K562 (cell line): ENCODE data around the gene VSIG4. TPM values are rescaled to one million over a fixed set of nuclear protein-coding genes. Genes with fewer than 3 reads are reported as not detected.

ENCODE experiments used
- ATAC-seq: fragments of 200-7000 bp; cut with Tn5 transposase; 3 replicates; pipeline ENCODE4 v1.9.1; 2020; ENCODE audit warnings: moderate library complexity
- BruUV-seq: library from RNA; stranded (reverse); fragments of 400-500 nt; replicated peaks from 2 replicates; lab custom pipeline; 2021; lab: Mats Ljungman, UMichigan
- CTCF ChIA-PET: fragments of 300-600 bp; formaldehyde crosslinking; extraction: SDS; loops from one replicate; lab custom pipeline; 2021; ENCODE audit warnings: low intra/inter-chr PET ratio; lab: Yijun Ruan, JAX
- POLR2A ChIA-PET: fragments of 300-600, 350-650 bp; sonication (Branson Sonifier 250); formaldehyde crosslinking; extraction: SDS; loops from one replicate; lab custom pipeline; 2021; ENCODE audit warnings: antibody characterized with exemption, inconsistent platforms; lab: Yijun Ruan, JAX
- DNase-seq, 4 experiments: peaks; one replicate each; pipeline versions ENCODE4 v3.0.0 to v3.0.0-alpha.2; 2011 to 2018; ENCODE audit warnings: low spot score in 3 of 4, mixed read lengths in 3 of 4; ENCODE audit errors: extremely low read depth in 1 of 4
- FAIRE-seq: peaks from 2 replicates; lab custom pipeline; 2011; peaks lifted over from hg19 to GRCh38; lab: Jason Lieb, UNC
- H2AFZ ChIP-seq: 2 replicates; pipeline ENCODE4 v1.6.0; 2011; ENCODE audit warnings: low read depth, low read length, control low read depth, inconsistent platforms
- H3K27ac ChIP-seq: fragments of 200-600 bp; 3 replicates; pipeline ENCODE4 v1.8.0; 2011; ENCODE audit warnings: low read depth, mild to moderate bottlenecking, control low read depth, inconsistent platforms, low read length, moderate library complexity, mixed read lengths; ENCODE audit errors: extremely low read depth
- H3K27me3 ChIP-seq, 2 experiments: fragments of 300-600 bp in 1 of 2; 2 replicates in 1 of 2; 3 replicates in 1 of 2; pipeline versions ENCODE4 v1.6.0 to v1.8.0; 2011; ENCODE audit warnings: inconsistent platforms in 2 of 2, low read length in 2 of 2, mild to moderate bottlenecking in 1 of 2, mixed read lengths in 1 of 2, moderate library complexity in 1 of 2; ENCODE audit not compliant: control insufficient read depth in 2 of 2, insufficient read depth in 2 of 2
- H3K36me3 ChIP-seq: fragments of 300-600 bp; 3 replicates; pipeline ENCODE4 v1.8.0; 2011; ENCODE audit warnings: mild to moderate bottlenecking, low read length, inconsistent platforms; ENCODE audit not compliant: control insufficient read depth, insufficient read depth
- H3K4me1 ChIP-seq, 2 experiments: fragments of 200-600 bp in 1 of 2; replicated peaks in 1 of 2; 2 replicates in 1 of 2; 3 replicates in 1 of 2; pipeline versions ENCODE4 v1.5.1 to v1.8.0; 2011; ENCODE audit warnings: inconsistent platforms in 2 of 2, low read length in 2 of 2, mild to moderate bottlenecking in 1 of 2, mixed read lengths in 1 of 2, moderate library complexity in 1 of 2; ENCODE audit not compliant: control insufficient read depth in 2 of 2, insufficient read depth in 2 of 2
- H3K4me2 ChIP-seq: 2 replicates; pipeline ENCODE4 v1.6.1; 2011; ENCODE audit warnings: low read length, control low read depth, inconsistent platforms, mixed read lengths; ENCODE audit not compliant: insufficient read depth
- H3K4me3 ChIP-seq: fragments of 200-600 bp; sonication (generic), shearing (Covaris generic); 2 replicates; pipeline ENCODE4 v1.5.1; 2016; ENCODE audit warnings: control low read depth, inconsistent platforms
- H3K79me2 ChIP-seq: fragments of 200-600 bp; 3 replicates; pipeline ENCODE4 v1.8.0; 2011; ENCODE audit warnings: low read length, inconsistent platforms; ENCODE audit not compliant: control insufficient read depth, insufficient read depth
- H3K9ac ChIP-seq, 2 experiments: 2 replicates each; pipeline versions ENCODE4 v1.6.0 to v1.6.1; 2011; ENCODE audit warnings: low read depth in 2 of 2, low read length in 2 of 2, control low read depth in 1 of 2, inconsistent platforms in 1 of 2, mild to moderate bottlenecking in 1 of 2, mixed read lengths in 1 of 2; ENCODE audit not compliant: insufficient read depth in 1 of 2
- H3K9me1 ChIP-seq: one replicate; pipeline ENCODE4 v1.6.0; 2011; ENCODE audit warnings: inconsistent platforms, mild to moderate bottlenecking, low read length, moderate library complexity; ENCODE audit not compliant: control insufficient read depth, insufficient read depth
- H3K9me3 ChIP-seq: replicated peaks from 2 replicates; pipeline ENCODE4 v1.5.1; 2011; ENCODE audit warnings: low read depth, low read length, inconsistent platforms; ENCODE audit not compliant: control insufficient read depth, insufficient read depth
- H4K20me1 ChIP-seq: replicated peaks from 2 replicates; pipeline ENCODE4 v1.6.1; 2011; ENCODE audit warnings: low read length, inconsistent platforms, mixed read lengths; ENCODE audit not compliant: control insufficient read depth, insufficient read depth
- ARID1B ChIP-seq: fragments of 450-650 bp; IDR thresholded peaks from 2 replicates; pipeline ENCODE4 v1.6.1; 2016; ENCODE audit warnings: antibody characterized with exemption, mild to moderate bottlenecking, inconsistent platforms
- BRD9 ChIP-seq: fragments of 450-650 bp; IDR thresholded peaks from 2 replicates; pipeline ENCODE4 v1.6.1; 2018; ENCODE audit warnings: low read depth; ENCODE audit not compliant: partially characterized antibody
- HDAC3 ChIP-seq: fragments of 450-650 bp; IDR thresholded peaks from 2 replicates; pipeline ENCODE4 v1.6.1; 2018; ENCODE audit warnings: borderline replicate concordance, mild to moderate bottlenecking, moderate library complexity; ENCODE audit not compliant: partially characterized antibody
- KLF16 ChIP-seq: IDR thresholded peaks from 2 replicates; pipeline ENCODE4 v1.6.1; 2016; ENCODE audit warnings: antibody characterized with exemption
- LEF1 ChIP-seq: fragments of 450-650 bp; IDR thresholded peaks from 2 replicates; pipeline ENCODE4 v1.6.1; 2016; ENCODE audit warnings: mild to moderate bottlenecking
- MLLT1 ChIP-seq, 2 experiments: fragments of 450-650 bp; IDR thresholded peaks; 2 replicates each; pipeline ENCODE4 v1.6.1; 2016
- NCOA1 ChIP-seq: fragments of 450-650 bp; IDR thresholded peaks from 2 replicates; pipeline ENCODE4 v1.6.1; 2016; ENCODE audit warnings: low read depth
- NCOR1 ChIP-seq: fragments of 450-650 bp; IDR thresholded peaks from 2 replicates; pipeline ENCODE4 v1.6.1; 2016; ENCODE audit warnings: mild to moderate bottlenecking, moderate library complexity
- NFATC3 ChIP-seq: fragments of 450-650 bp; IDR thresholded peaks from 2 replicates; pipeline ENCODE4 v1.6.1; 2017; ENCODE audit warnings: mild to moderate bottlenecking
- PML ChIP-seq: IDR thresholded peaks from 2 replicates; pipeline ENCODE4 v1.6.1; 2012; ENCODE audit warnings: low read length, inconsistent platforms
- RCOR1 ChIP-seq, 2 experiments: IDR thresholded peaks; 2 replicates each; pipeline ENCODE4 v1.6.1; 2012; ENCODE audit warnings: low read depth in 2 of 2, low read length in 2 of 2, borderline replicate concordance in 1 of 2, improper control_type of control experiment in 1 of 2
- SMARCA4 ChIP-seq: fragments of 450-650 bp; IDR thresholded peaks from 2 replicates; pipeline ENCODE4 v1.6.1; 2016
- TAL1 ChIP-seq: fragments of 450-650 bp; IDR thresholded peaks from 2 replicates; pipeline ENCODE4 v1.6.1; 2016; ENCODE audit warnings: mild to moderate bottlenecking
- TBL1XR1 ChIP-seq, 2 experiments: IDR thresholded peaks; 2 replicates each; pipeline ENCODE4 v1.6.1; 2012; ENCODE audit warnings: improper control_type of control experiment in 2 of 2, low read length in 2 of 2, mild to moderate bottlenecking in 1 of 2
- ZNF518B ChIP-seq: fragments of 250-450 bp; sonication (Bioruptor Pico); IDR thresholded peaks from 2 replicates; pipeline ENCODE4 v1.5.0; 2021; ENCODE audit warnings: mild to moderate bottlenecking, moderate library complexity
- ZNF589 ChIP-seq: fragments of 200-800 bp; sonication (Bioruptor generic); IDR thresholded peaks from 2 replicates; pipeline ENCODE4 v1.6.1; 2016; ENCODE audit warnings: low read depth, missing genetic modification characterization, missing compliant biosample characterization
- ZNF668 ChIP-seq: fragments of 250-450 bp; sonication (Bioruptor Pico); IDR thresholded peaks from 2 replicates; pipeline ENCODE4 v1.8.0; 2022; ENCODE audit warnings: mild to moderate bottlenecking, inconsistent platforms
- WGBS: fragments of 100-300 bp; shearing (Covaris generic); methylation state at CpG from one replicate; pipeline ENCODE4 v1.1.6; 2016; ENCODE audit warnings: low coverage, mixed read lengths; ENCODE audit not compliant: insufficient coverage; ENCODE audit errors: missing lambda C conversion rate; 5-methylcytosine and 5-hydroxymethylcytosine counted together
- in situ Hi-C: fragments of 300-500 bp; cut with MboI; formaldehyde crosslinking; loops from 4 replicates; pipeline ENCODE4 v1.15.0; 2018; ENCODE audit warnings: inconsistent platforms, mixed read lengths
- intact Hi-C: fragments of 100-400 bp; cut with micrococcal nuclease; formaldehyde crosslinking; loops from 2 replicates; pipeline ENCODE4 v1.14.2; 2022
- polyA plus RNA-seq, 8 experiments: library from polyadenylated mRNA; depleted of rRNA in 4 of 8; stranded (reverse) in 5 of 8; unstranded in 3 of 8; fragments of >200 nt; fragmentation: Nextera tagmentation in 2 of 8; fragmentation: Illumina TruSeq in 1 of 8; extraction: Ambion mirVana in 2 of 8; extraction: Trizol in 1 of 8; gene quantifications; 2 replicates each; pipeline versions ENCODE4 v1.2.1 to v1.2.3, GENCODE V29; 2011 to 2014; ENCODE audit warnings: inconsistent platforms in 1 of 8, missing spikeins in 1 of 8
- total RNA-seq, 7 experiments: library from RNA; depleted of rRNA in 6 of 7; stranded (reverse); fragments of >200 nt in 6 of 7; fragmentation: Illumina TruSeq in 2 of 7; extraction: Trizol in 2 of 7; gene quantifications; 2 replicates each; pipeline versions ENCODE4 v1.2.1 to v1.2.3, GENCODE V29; 2011 to 2021; ENCODE audit warnings: low replicate concordance in 1 of 7

Gene VSIG4
- total and polyA plus RNA-seq, 9 of the 15 experiments (the other 6 are each of a cell fraction or from before 2014, with no cell fraction given) = 0.22 to 1.6 (median 0.46) TPM; not detected in 1

GRCh38 chrX:66008328-66008970, 31.4 kb downstream of the VSIG4 start:
- Histone ChIP-seq H3K27ac (peak overlapping the region; percentile 96), H3K9ac (peak overlapping the region in 1 of 2 experiments; percentile 58; a peak in 2 of 4 replicates), H3K4me3 (no peak overlapping the region), H3K79me2 (peaks cover 37% of the 10 kb centered on the region), H3K27me3 (no peaks in the 10 kb centered on the region), H3K4me1 (peaks cover 14 to 88% of the 10 kb centered on the region in 2 experiments; a peak in 4 of 5 replicates), H4K20me1 (no peaks in the 10 kb centered on the region), H3K36me3 (no peaks in the 10 kb centered on the region; the same call in 2 of the 3 replicates), H2AFZ (no peak overlapping the region), H3K9me1 (no peaks in the 10 kb centered on the region), H3K9me3 (peaks cover 2% of the 10 kb centered on the region; the same call in 1 of the 2 replicates), H3K4me2 (peak overlapping the region; percentile 8; the same call in 1 of the 2 replicates)
- no TSS peak for BruUV-seq
- ATAC-seq = peak; percentile 36
- intact Hi-C loops (loop anchor here (5.0 kb wide), 2 partner anchors 81 to 311 kb away; no protein-coding TSS in a partner anchor), in situ Hi-C loops (no loop called here)
- peak in 2 of 4 experiments; percentile 56 to 80 for DNase-seq
- FAIRE-seq = peak; percentile 55
- POLR2A ChIA-PET = interaction anchor here (0.7 to 2.0 kb wide), 4 partner anchors 10 to 75 kb away, joined by 3 to 10 read pairs (median 3); no protein-coding TSS in a partner anchor
- WGBS = 19% methylated on average over 3 of the region's 3 CpGs
- CTCF ChIA-PET = no interaction called here
- peak; percentile 45; the same call in 1 of the 2 replicates for TF ChIP-seq PML
- peak; percentile 87 for TF ChIP-seq NCOR1
- TF ChIP-seq SMARCA4 = peak; percentile 61
- TF ChIP-seq ZNF518B (CRISPR knock-in tag) = no peak
- TF ChIP-seq LEF1 = peak; percentile 51; the same call in 1 of the 2 replicates
- TF ChIP-seq HDAC3 = peak; percentile 69
- peak; percentile 87 for TF ChIP-seq TAL1
- TF ChIP-seq ZNF668 = no peak
- TF ChIP-seq BRD9 = peak; percentile 27
- peak; percentile 64 to 81; a peak in 3 of 4 replicates for TF ChIP-seq RCOR1 (IDR thresholded peaks at IDR 0.05; ENCODE audit: borderline replicate concordance in 1 of 2, low read depth in 2 of 2, low read length in 2 of 2)
- no peak for TF ChIP-seq NFATC3
- TF ChIP-seq KLF16 = peak; percentile 61; the same call in 1 of the 2 replicates
- TF ChIP-seq TBL1XR1 (IDR thresholded peaks at IDR 0.05; ENCODE audit: low read length in 2 of 2) = 0 out of 4 replicates have a peak, but pooled peaks of 1 of the 2 experiments have one; percentile 38
- TF ChIP-seq MLLT1 (IDR thresholded peaks at IDR 0.05) = peak in 1 of 2 experiments; percentile 34; a peak in 1 of 4 replicates
- TF ChIP-seq ARID1B = peak; percentile 89
- TF ChIP-seq ZNF589 = 0 out of 2 replicates have a peak, but pooled peaks have one; percentile 7
- peak; percentile 67; the same call in 1 of the 2 replicates for TF ChIP-seq NCOA1
